Liver (tissue), 9 donors: Measurements from ENCODE around the gene STOX1. TPM values are rescaled to one million over a fixed set of nuclear protein-coding genes. Genes with fewer than 3 reads are reported as not detected.
A peak's percentile ranks its signal among the peaks of the same experiment; 100 is the strongest.

ENCODE experiments used
- DNase-seq: peaks from one replicate; pipeline ENCODE4 v3.0.0-alpha.2; 2017; ENCODE audit warnings: low spot score
- H3K27ac ChIP-seq, 2 donors: one replicate each; pipeline ENCODE4 v1.7.0; 2013; ENCODE audit warnings: inconsistent platforms in 2 of 2, low read length in 2 of 2, control low read depth in 1 of 2, low read depth in 1 of 2, mild to moderate bottlenecking in 1 of 2
- H3K27me3 ChIP-seq, 4 donors: one replicate each; pipeline versions ENCODE4 v1.6.1 to v1.7.0; 2013; ENCODE audit warnings: low read length in 3 of 4, inconsistent platforms in 1 of 4, mild to moderate bottlenecking in 1 of 4, moderate library complexity in 1 of 4; ENCODE audit not compliant: control insufficient read depth in 4 of 4, insufficient read depth in 4 of 4
- H3K36me3 ChIP-seq, 4 donors: one replicate each; pipeline versions ENCODE4 v1.6.1 to v1.7.0; 2013; ENCODE audit warnings: low read length in 3 of 4, mild to moderate bottlenecking in 3 of 4, low read depth in 1 of 4, moderate library complexity in 1 of 4; ENCODE audit not compliant: control insufficient read depth in 4 of 4, insufficient read depth in 3 of 4
- H3K4me1 ChIP-seq, 4 donors: one replicate each; pipeline versions ENCODE4 v1.6.1 to v1.7.0; 2013; ENCODE audit warnings: low read length in 3 of 4, mild to moderate bottlenecking in 3 of 4, moderate library complexity in 1 of 4; ENCODE audit not compliant: control insufficient read depth in 4 of 4, insufficient read depth in 4 of 4
- H3K4me3 ChIP-seq, 3 donors: one replicate each; pipeline versions ENCODE4 v1.6.1 to v1.7.0; 2013; ENCODE audit warnings: low read length in 3 of 3, control low read depth in 1 of 3, low read depth in 1 of 3, mild to moderate bottlenecking in 1 of 3
- H3K9ac ChIP-seq, 2 donors: one replicate each; pipeline ENCODE4 v1.7.0; 2013; ENCODE audit warnings: low read length in 2 of 2, mild to moderate bottlenecking in 2 of 2, moderate library complexity in 2 of 2, control low read depth in 1 of 2, low read depth in 1 of 2
- H3K9me3 ChIP-seq, 4 donors: one replicate each; pipeline versions ENCODE4 v1.6.1 to v1.7.0; 2013; ENCODE audit warnings: low read length in 3 of 4; ENCODE audit not compliant: control insufficient read depth in 4 of 4
- CTCF ChIP-seq: fragments of 150-350 bp; IDR thresholded peaks from 2 replicates; pipeline ENCODE4 v1.5.1; 2017; ENCODE audit warnings: improper control_type of control experiment, low read depth, low read length; ENCODE audit not compliant: missing input control
- EGR1 ChIP-seq, 2 donors: IDR thresholded peaks; 2 replicates each; pipeline ENCODE4 v1.6.1; 2016 to 2018; ENCODE audit warnings: antibody characterized with exemption in 2 of 2, low read depth in 2 of 2
- FOXA1 ChIP-seq: IDR thresholded peaks from 2 replicates; pipeline ENCODE4 v1.6.1; 2016; ENCODE audit warnings: antibody characterized with exemption
- FOXA2 ChIP-seq: IDR thresholded peaks from 2 replicates; pipeline ENCODE4 v1.6.1; 2016; ENCODE audit warnings: antibody characterized with exemption
- GABPA ChIP-seq, 2 donors: IDR thresholded peaks in 1 of 2; conservative IDR thresholded peaks in 1 of 2; 2 replicates each; pipeline ENCODE4 v1.6.1; 2016; ENCODE audit warnings: antibody characterized with exemption in 2 of 2, mild to moderate bottlenecking in 1 of 2, moderate library complexity in 1 of 2
- HNF4A ChIP-seq, 2 donors: conservative IDR thresholded peaks; 2 replicates each; pipeline ENCODE4 v1.6.1; 2016; ENCODE audit warnings: antibody characterized with exemption in 2 of 2, mild to moderate bottlenecking in 2 of 2
- HNF4G ChIP-seq: IDR thresholded peaks from 2 replicates; pipeline ENCODE4 v1.6.1; 2016; ENCODE audit warnings: antibody characterized with exemption
- JUND ChIP-seq, 2 donors: IDR thresholded peaks; 2 replicates each; pipeline ENCODE4 v1.6.1; 2016; ENCODE audit warnings: antibody characterized with exemption in 2 of 2
- RAD21 ChIP-seq, 2 donors: IDR thresholded peaks; 2 replicates each; pipeline ENCODE4 v1.6.1; 2016; ENCODE audit warnings: antibody characterized with exemption in 2 of 2, mild to moderate bottlenecking in 2 of 2
- REST ChIP-seq: IDR thresholded peaks from 2 replicates; pipeline ENCODE4 v1.6.1; 2016; ENCODE audit warnings: antibody characterized with exemption, mild to moderate bottlenecking
- RXRA ChIP-seq, 2 donors: IDR thresholded peaks; 2 replicates each; pipeline ENCODE4 v1.6.1; 2017 to 2018; ENCODE audit warnings: antibody characterized with exemption in 2 of 2, mild to moderate bottlenecking in 1 of 2
- SP1 ChIP-seq: IDR thresholded peaks from 2 replicates; pipeline ENCODE4 v1.6.1; 2018; ENCODE audit warnings: antibody characterized with exemption, mild to moderate bottlenecking
- TAF1 ChIP-seq: conservative IDR thresholded peaks from 2 replicates; pipeline ENCODE4 v1.6.1; 2016; ENCODE audit warnings: antibody characterized with exemption, mild to moderate bottlenecking
- YY1 ChIP-seq: IDR thresholded peaks from 2 replicates; pipeline ENCODE4 v1.6.1; 2016; ENCODE audit warnings: antibody characterized with exemption, mild to moderate bottlenecking
- ZBTB33 ChIP-seq: IDR thresholded peaks from 2 replicates; pipeline ENCODE4 v1.6.1; 2016; ENCODE audit warnings: antibody characterized with exemption
- WGBS: extraction: QIAGEN DNeasy Blood & Tissue Kit; methylation state at CpG from one replicate; pipeline ENCODE4 v1.1.7; 2013; 5-methylcytosine and 5-hydroxymethylcytosine counted together
- polyA plus RNA-seq, 2 donors: library from polyadenylated mRNA; stranded (reverse) in 1 of 2; unstranded in 1 of 2; fragments of 200-250 nt in 1 of 2; fragments of >200 nt in 1 of 2; fragmentation: Nextera tagmentation in 1 of 2; extraction: Ambion mirVana in 1 of 2; gene quantifications; one replicate each; pipeline versions ENCODE4 v1.2.1 to v1.2.3, GENCODE V29; 2013 to 2015
- total RNA-seq, 2 donors: library from RNA; depleted of rRNA; stranded (reverse); fragments of >200 nt; gene quantifications; one replicate each; pipeline ENCODE4 v1.2.3, GENCODE V29; 2014
- TF ChIP-seq, protein P1 (sequence below): IDR thresholded peaks from 2 replicates; pipeline ENCODE4 v1.6.1; 2016; ENCODE audit warnings: antibody characterized with exemption
- TF ChIP-seq, protein P2 (sequence below): IDR thresholded peaks from 2 replicates; pipeline ENCODE4 v1.6.1; 2016; ENCODE audit warnings: antibody characterized with exemption
- donor health status: healthy.
- donor health status: healthy.
- donor health status: healthy.
- donor health status: healthy.
- donor health status: healthy.

Gene STOX1
- total and polyA plus RNA-seq, 4 donors: 0.18 to 2.6 (median 0.33) TPM; not detected in 1

DNA sequence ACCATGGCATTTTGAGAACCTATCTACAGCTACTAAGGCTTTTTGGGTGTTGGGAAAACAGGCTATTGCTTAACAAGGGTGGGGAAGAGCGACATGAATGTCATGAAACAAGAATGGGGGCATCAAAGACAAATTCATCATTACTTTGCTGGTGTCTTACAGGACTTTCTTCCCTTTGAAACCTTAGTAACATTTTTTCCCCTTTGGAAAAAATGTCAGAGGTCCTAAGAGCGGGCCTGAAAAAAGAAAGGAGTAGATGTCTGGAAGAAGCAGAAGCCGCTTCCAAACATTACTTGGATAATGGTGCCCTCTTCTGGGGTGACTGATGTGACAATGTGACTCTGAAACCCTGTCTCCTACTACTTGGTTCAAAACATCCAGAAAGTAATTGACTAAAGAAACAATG is 70.0 kb downstream of the STOX1 start:
- no peaks in the 10 kb centered on the region for H3K36me3 ChIP-seq
- peaks cover 0 to 16% (median 10%) of the 10 kb centered on the region in 4 donors for H3K4me1 ChIP-seq
- no peak overlapping the region for H3K27ac ChIP-seq
- H3K9me3 ChIP-seq: no peaks in the 10 kb centered on the region
- H3K9ac ChIP-seq: no peak overlapping the region
- 37% methylated on average over 3 of the region's 3 CpGs for WGBS
- TF ChIP-seq GABPA (IDR thresholded peaks at IDR 0.05 in 1 of 2, conservative IDR thresholded peaks at IDR 0.05 in 1 of 2) (no peak), RXRA (IDR thresholded peaks at IDR 0.05) (peak in 1 of 2 donors; percentile 32), JUND (IDR thresholded peaks at IDR 0.05) (peak in 1 of 2 donors; percentile 29), EGR1 (IDR thresholded peaks at IDR 0.05; ENCODE audit: low read depth in 2 of 2) (no peak), RAD21 (IDR thresholded peaks at IDR 0.05) (peak; percentile 88 to 90), HNF4G (no peak), FOXA1 (no peak), CTCF (peak; percentile 55), HNF4A (conservative IDR thresholded peaks at IDR 0.05) (peak in 1 of 2 donors; percentile 35)
- TF ChIP-seq, protein P1, sequence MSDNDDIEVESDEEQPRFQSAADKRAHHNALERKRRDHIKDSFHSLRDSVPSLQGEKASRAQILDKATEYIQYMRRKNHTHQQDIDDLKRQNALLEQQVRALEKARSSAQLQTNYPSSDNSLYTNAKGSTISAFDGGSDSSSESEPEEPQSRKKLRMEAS: no peak
- no peak overlapping the region for H3K4me3 ChIP-seq
- H3K27me3 ChIP-seq: no peaks in the 10 kb centered on the region
- peak; percentile 45 for DNase-seq

GRCh38 chr10:68899186-68899745 is 71.9 kb downstream of the STOX1 start:
- Histone ChIP-seq H3K9me3 (no peaks in the 10 kb centered on the region), H3K27me3 (no peaks in the 10 kb centered on the region), H3K4me1 (peaks cover 0 to 20% (median 13%) of the 10 kb centered on the region in 4 donors), H3K36me3 (no peaks in the 10 kb centered on the region), H3K27ac (no peak overlapping the region), H3K4me3 (no peak overlapping the region), H3K9ac (no peak overlapping the region)
- 93% methylated on average over 8 of the region's 8 CpGs for WGBS
- DNase-seq: no peak
- TF ChIP-seq JUND (IDR thresholded peaks at IDR 0.05) (no peak), ZBTB33 (no peak), REST (no peak), CTCF (no peak), EGR1 (IDR thresholded peaks at IDR 0.05; ENCODE audit: low read depth in 2 of 2) (no peak), GABPA (IDR thresholded peaks at IDR 0.05 in 1 of 2, conservative IDR thresholded peaks at IDR 0.05 in 1 of 2) (no peak), TAF1 (no peak), SP1 (no peak), YY1 (no peak), RAD21 (IDR thresholded peaks at IDR 0.05) (no peak), HNF4A (conservative IDR thresholded peaks at IDR 0.05) (no peak), FOXA2 (no peak), HNF4G (no peak)
- TF ChIP-seq, protein P1: no peak
- TF ChIP-seq, protein P2, sequence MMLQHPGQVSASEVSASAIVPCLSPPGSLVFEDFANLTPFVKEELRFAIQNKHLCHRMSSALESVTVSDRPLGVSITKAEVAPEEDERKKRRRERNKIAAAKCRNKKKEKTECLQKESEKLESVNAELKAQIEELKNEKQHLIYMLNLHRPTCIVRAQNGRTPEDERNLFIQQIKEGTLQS: no peak
